GM18861 (cell line): Measurements from ENCODE around the gene CDH24.

Source experiments
- ATAC-seq: cut with Tn5 transposase; IDR thresholded peaks from one replicate; pipeline ENCODE4 v1.9.1; 2021; ENCODE audit not compliant: unreplicated experiment

The CDH24 gene

GRCh38 chr14:23045419-23046357, 11.6 kb downstream of the CDH24 start:
- no peak for ATAC-seq

GRCh38 chr14:23044840-23045239, 12.5 kb downstream of the CDH24 start:
- no peak for ATAC-seq

GRCh38 chr14:23043754-23044153, 13.6 kb downstream of the CDH24 start:
- ATAC-seq, result no peak

GRCh38 chr14:23043145-23043544, 14.2 kb downstream of the CDH24 start:
- no peak for ATAC-seq

GRCh38 chr14:23042162-23042965, 15.0 kb downstream of the CDH24 start, which contains the start of gene PSMB11:
Gene PSMB11, plus strand, starts transcription at chr14:23042212. Its CDS starts 14 bp downstream, at chr14:23042226.
- ATAC-seq, result no peak

GRCh38 chr14:23041729-23042128, 15.6 kb downstream of the CDH24 start:
- ATAC-seq, result no peak

GRCh38 chr14:23040100-23040499, 17.2 kb downstream of the CDH24 start:
- ATAC-seq, result no peak

- no peak for ATAC-seq
Observed at GRCh38 chr14:23035303-23036144, 21.8 kb downstream of the CDH24 start.

- ATAC-seq, result peak; percentile 85
Observed at GRCh38 chr14:23034498-23035302, 22.6 kb downstream of the CDH24 start, which contains the start of gene PSMB5. Gene PSMB5, minus strand, starts transcription at chr14:23034900. Its CDS starts 19 bp downstream, at chr14:23034881.

GRCh38 chr14:23033801-23034497, 23.4 kb downstream of the CDH24 start:
- no peak for ATAC-seq

- ATAC-seq, result no peak
Observed at GRCh38 chr14:23033251-23033727, 24.0 kb downstream of the CDH24 start.

- ATAC-seq, result no peak
Observed at GRCh38 chr14:23030936-23031335, 26.4 kb downstream of the CDH24 start.

GRCh38 chr14:23028799-23029198, 28.5 kb downstream of the CDH24 start:
- no peak for ATAC-seq

GRCh38 chr14:23025151-23025814, 32.0 kb downstream of the CDH24 start:
- ATAC-seq, result no peak

GRCh38 chr14:23024612-23025075, 32.7 kb downstream of the CDH24 start:
- ATAC-seq, result no peak

GRCh38 chr14:23023795-23024152, 33.5 kb downstream of the CDH24 start:
- ATAC-seq, result no peak

GRCh38 chr14:23023022-23023794, 34.1 kb downstream of the CDH24 start:
- no peak for ATAC-seq
